Trophoblast cell (in vitro differentiated cells and primary cell): ENCODE results near the gene SYCP1.

Experiments used
- DNase-seq, 2 donors: peaks; one replicate each; pipeline ENCODE4 v3.0.0-alpha.2; 2016
- H2AFZ ChIP-seq: 2 replicates; pipeline ENCODE4 v1.6.1; 2013; ENCODE audit warnings: low read length, moderate library complexity, mild to moderate bottlenecking; ENCODE audit not compliant: insufficient read depth, poor library complexity
- H2AK5ac ChIP-seq: 2 replicates; pipeline ENCODE4 v1.6.1; 2013; ENCODE audit warnings: mild to moderate bottlenecking, low read length
- H2BK120ac ChIP-seq: 2 replicates; pipeline ENCODE4 v1.6.1; 2013; ENCODE audit warnings: low read length, mild to moderate bottlenecking, moderate library complexity; ENCODE audit not compliant: insufficient read depth, poor library complexity
- H2BK12ac ChIP-seq: 2 replicates; pipeline ENCODE4 v1.6.1; 2013; ENCODE audit warnings: mild to moderate bottlenecking, low read length, moderate library complexity
- H2BK5ac ChIP-seq: 2 replicates; pipeline ENCODE4 v1.6.1; 2013; ENCODE audit warnings: low read length, low read depth, moderate library complexity, mild to moderate bottlenecking; ENCODE audit not compliant: poor library complexity
- H3K14ac ChIP-seq: 2 replicates; pipeline ENCODE4 v1.6.1; 2013; ENCODE audit warnings: mild to moderate bottlenecking, low read length
- H3K18ac ChIP-seq: 2 replicates; pipeline ENCODE4 v1.6.1; 2013; ENCODE audit warnings: mild to moderate bottlenecking, low read length
- H3K23ac ChIP-seq: 2 replicates; pipeline ENCODE4 v1.6.1; 2013; ENCODE audit warnings: low read length
- H3K27ac ChIP-seq: 2 replicates; pipeline ENCODE4 v1.5.1; 2013; ENCODE audit warnings: low read depth, mild to moderate bottlenecking, inconsistent platforms, low read length, moderate library complexity
- H3K27me3 ChIP-seq: 2 replicates; pipeline ENCODE4 v1.6.1; 2013; ENCODE audit warnings: inconsistent platforms, mild to moderate bottlenecking, low read length, moderate library complexity; ENCODE audit not compliant: insufficient read depth
- H3K36me3 ChIP-seq, 2 experiments: 1 replicate in 1 of 2; 2 replicates in 1 of 2; pipeline ENCODE4 v1.6.1; 2013; ENCODE audit warnings: low read length in 2 of 2, mild to moderate bottlenecking in 2 of 2, moderate library complexity in 1 of 2; ENCODE audit not compliant: insufficient read depth in 2 of 2, control insufficient read depth in 1 of 2
- H3K4ac ChIP-seq: 2 replicates; pipeline ENCODE4 v1.6.1; 2013; ENCODE audit warnings: low read depth, mild to moderate bottlenecking, low read length, moderate library complexity
- H3K4me1 ChIP-seq, 2 experiments: 1 replicate in 1 of 2; 2 replicates in 1 of 2; pipeline ENCODE4 v1.6.1; 2013; ENCODE audit warnings: low read length in 2 of 2, mild to moderate bottlenecking in 2 of 2, moderate library complexity in 1 of 2; ENCODE audit not compliant: insufficient read depth in 2 of 2, control insufficient read depth in 1 of 2
- H3K4me2 ChIP-seq: 2 replicates; pipeline ENCODE4 v1.6.1; 2013; ENCODE audit warnings: inconsistent platforms, mild to moderate bottlenecking, low read length, moderate library complexity
- H3K4me3 ChIP-seq: 2 replicates; pipeline ENCODE4 v1.5.1; 2013; ENCODE audit warnings: mild to moderate bottlenecking, low read depth, low read length, inconsistent platforms
- H3K79me1 ChIP-seq: one replicate; pipeline ENCODE4 v1.6.1; 2013; ENCODE audit warnings: low read length
- H3K79me2 ChIP-seq: 2 replicates; pipeline ENCODE4 v1.6.1; 2013; ENCODE audit warnings: low read length, mild to moderate bottlenecking; ENCODE audit not compliant: control insufficient read depth, insufficient read depth, poor library complexity
- H3K9ac ChIP-seq: 2 replicates; pipeline ENCODE4 v1.6.1; 2013; ENCODE audit warnings: mild to moderate bottlenecking, low read length
- H3K9me3 ChIP-seq: 2 replicates; pipeline ENCODE4 v1.6.1; 2013; ENCODE audit warnings: low read depth, mild to moderate bottlenecking, control low read depth, inconsistent platforms, low read length; ENCODE audit not compliant: insufficient read depth
- H4K12ac ChIP-seq: 2 replicates; pipeline ENCODE4 v1.6.1; 2013; ENCODE audit warnings: low read depth, mild to moderate bottlenecking, low read length, moderate library complexity
- H4K8ac ChIP-seq: 2 replicates; pipeline ENCODE4 v1.6.1; 2013; ENCODE audit warnings: low read depth, mild to moderate bottlenecking, low read length, moderate library complexity
- H4K91ac ChIP-seq: one replicate; pipeline ENCODE4 v1.6.1; 2013; ENCODE audit warnings: low read depth, mild to moderate bottlenecking, low read length, moderate library complexity

Gene SYCP1

GRCh38 chr1:115041654-115042053, 187.0 kb downstream of the SYCP1 start:
- no peak overlapping the region for H2BK120ac ChIP-seq
- no peak overlapping the region for H2BK12ac ChIP-seq
- no peak overlapping the region for H3K23ac ChIP-seq
- H3K4ac ChIP-seq: no peak overlapping the region
- H2AK5ac ChIP-seq: no peak overlapping the region
- H3K4me3 ChIP-seq: no peak overlapping the region
- no peak overlapping the region for H2AFZ ChIP-seq
- H3K14ac ChIP-seq: no peak overlapping the region
- H3K27ac ChIP-seq: no peak overlapping the region
- H3K9me3 ChIP-seq: no peaks in the 10 kb centered on the region
- H3K9ac ChIP-seq: no peak overlapping the region
- H4K8ac ChIP-seq: no peak overlapping the region
- H3K79me1 ChIP-seq: no peaks in the 10 kb centered on the region
- peak in 1 of 2 donors; percentile 27 for DNase-seq
- no peak overlapping the region for H3K4me2 ChIP-seq
- no peak overlapping the region for H2BK5ac ChIP-seq
- H3K18ac ChIP-seq: no peak overlapping the region
- H4K91ac ChIP-seq: no peak overlapping the region
- no peaks in the 10 kb centered on the region for H3K27me3 ChIP-seq
- H4K12ac ChIP-seq: no peak overlapping the region
- H3K79me2 ChIP-seq: no peaks in the 10 kb centered on the region
- no peaks in the 10 kb centered on the region for H3K36me3 ChIP-seq
- H3K4me1 ChIP-seq: peaks cover 0 to 1% of the 10 kb centered on the region in 2 experiments
